Measurements from ENCODE around the gene PAFAH1B1. TPM values are rescaled to one million over a fixed set of nuclear protein-coding genes. Genes with fewer than 3 reads are reported as not detected.

The PAFAH1B1 gene
- total RNA-seq, 2 experiments from 2014 or later, result 120 to 123 TPM

GRCh38 chr17:2549392-2550211 lies 43.9 kb upstream of the PAFAH1B1 start:
- Histone ChIP-seq H3K27me3 (ENCODE audit: control insufficient read depth in 1 of 2, insufficient read depth in 2 of 2, low read length in 2 of 2) (no peaks in the 10 kb centered on the region), H3K36me3 (ENCODE audit: insufficient read depth, low read length) (no peaks in the 10 kb centered on the region), H3K9me3 (ENCODE audit: control insufficient read depth in 1 of 2, insufficient read depth in 1 of 2, low read length in 2 of 2) (no peaks in the 10 kb centered on the region), H3K27ac (ENCODE audit: low read depth in 1 of 2, low read length in 2 of 2) (no peak overlapping the region), H3K4me1 (ENCODE audit: insufficient read depth, low read length) (no peaks in the 10 kb centered on the region), H3K4me3 (ENCODE audit: low read length) (no peak overlapping the region)
- intact Hi-C loops (cut with DNase I, micrococcal nuclease), result no loop called here
- Mint-ChIP-seq H3K27ac (no peak overlapping the region), H3K4me1 (ENCODE audit: low read depth) (no peaks in the 10 kb centered on the region), H3K9me3 (no peaks in the 10 kb centered on the region), H3K4me3 (no peak overlapping the region), H3K27me3 (peaks cover 9% of the 10 kb centered on the region), H3K36me3 (ENCODE audit: low read depth) (no peaks in the 10 kb centered on the region)
- ATAC-seq (ENCODE audit: poor library complexity) (no peak), DNase-seq (no peak)
- TF ChIP-seq, protein P1, sequence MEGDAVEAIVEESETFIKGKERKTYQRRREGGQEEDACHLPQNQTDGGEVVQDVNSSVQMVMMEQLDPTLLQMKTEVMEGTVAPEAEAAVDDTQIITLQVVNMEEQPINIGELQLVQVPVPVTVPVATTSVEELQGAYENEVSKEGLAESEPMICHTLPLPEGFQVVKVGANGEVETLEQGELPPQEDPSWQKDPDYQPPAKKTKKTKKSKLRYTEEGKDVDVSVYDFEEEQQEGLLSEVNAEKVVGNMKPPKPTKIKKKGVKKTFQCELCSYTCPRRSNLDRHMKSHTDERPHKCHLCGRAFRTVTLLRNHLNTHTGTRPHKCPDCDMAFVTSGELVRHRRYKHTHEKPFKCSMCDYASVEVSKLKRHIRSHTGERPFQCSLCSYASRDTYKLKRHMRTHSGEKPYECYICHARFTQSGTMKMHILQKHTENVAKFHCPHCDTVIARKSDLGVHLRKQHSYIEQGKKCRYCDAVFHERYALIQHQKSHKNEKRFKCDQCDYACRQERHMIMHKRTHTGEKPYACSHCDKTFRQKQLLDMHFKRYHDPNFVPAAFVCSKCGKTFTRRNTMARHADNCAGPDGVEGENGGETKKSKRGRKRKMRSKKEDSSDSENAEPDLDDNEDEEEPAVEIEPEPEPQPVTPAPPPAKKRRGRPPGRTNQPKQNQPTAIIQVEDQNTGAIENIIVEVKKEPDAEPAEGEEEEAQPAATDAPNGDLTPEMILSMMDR (IDR thresholded peaks at IDR 0.05), result no peak
- ChIA-PET POLR2A (no interaction called here), CTCF (no interaction called here)

DNA sequence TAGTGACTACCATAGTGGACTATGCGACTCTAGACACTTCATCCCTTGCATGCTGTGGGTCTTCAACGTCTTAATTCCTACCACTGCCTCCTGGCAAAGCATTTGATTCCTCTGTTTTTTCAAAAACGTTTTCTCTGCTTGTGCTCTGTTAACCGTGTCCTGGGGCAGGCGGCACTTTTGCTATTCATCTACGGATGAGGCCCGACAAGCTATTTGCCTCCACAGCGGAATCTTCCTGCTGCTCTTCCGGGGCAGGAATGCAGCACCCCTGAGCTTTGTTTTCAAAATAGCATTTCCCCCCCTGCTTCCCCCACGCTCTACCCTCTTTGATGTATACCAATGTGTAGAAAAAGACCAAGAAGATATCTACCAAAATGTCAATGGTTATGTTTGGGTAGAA lies 42.0 kb upstream of the PAFAH1B1 start:
- Histone ChIP-seq H3K4me1 (ENCODE audit: insufficient read depth, low read length) (no peaks in the 10 kb centered on the region), H3K9me3 (ENCODE audit: control insufficient read depth in 1 of 2, insufficient read depth in 1 of 2, low read length in 2 of 2) (no peaks in the 10 kb centered on the region), H3K27me3 (ENCODE audit: control insufficient read depth in 1 of 2, insufficient read depth in 2 of 2, low read length in 2 of 2) (no peaks in the 10 kb centered on the region), H3K27ac (ENCODE audit: low read depth in 1 of 2, low read length in 2 of 2) (no peak overlapping the region), H3K36me3 (ENCODE audit: insufficient read depth, low read length) (no peaks in the 10 kb centered on the region), H3K4me3 (ENCODE audit: low read length) (no peak overlapping the region)
- TF ChIP-seq, protein P1 (IDR thresholded peaks at IDR 0.05), result no peak
- H3K4me1 Mint-ChIP-seq (ENCODE audit: low read depth), result no peaks in the 10 kb centered on the region
- ChIA-PET CTCF (no interaction called here), POLR2A (no interaction called here)
- no peak overlapping the region for H3K27ac Mint-ChIP-seq
- intact Hi-C loops (cut with DNase I, micrococcal nuclease), result no loop called here
- DNase-seq (no peak), ATAC-seq (ENCODE audit: poor library complexity) (no peak)
- H3K36me3 Mint-ChIP-seq (ENCODE audit: low read depth), result no peaks in the 10 kb centered on the region
- H3K9me3 Mint-ChIP-seq, result no peaks in the 10 kb centered on the region
- peaks cover 9% of the 10 kb centered on the region for H3K27me3 Mint-ChIP-seq
- no peak overlapping the region for H3K4me3 Mint-ChIP-seq

GRCh38 chr17:2551928-2552327 lies 41.5 kb upstream of the PAFAH1B1 start:
- Mint-ChIP-seq H3K4me3 (no peak overlapping the region), H3K36me3 (ENCODE audit: low read depth) (no peaks in the 10 kb centered on the region), H3K27ac (no peak overlapping the region), H3K9me3 (no peaks in the 10 kb centered on the region), H3K27me3 (peaks cover 9% of the 10 kb centered on the region), H3K4me1 (ENCODE audit: low read depth) (no peaks in the 10 kb centered on the region)
- no peak for ATAC-seq (ENCODE audit: poor library complexity)
- Histone ChIP-seq H3K4me1 (ENCODE audit: insufficient read depth, low read length) (no peaks in the 10 kb centered on the region), H3K27me3 (ENCODE audit: control insufficient read depth in 1 of 2, insufficient read depth in 2 of 2, low read length in 2 of 2) (no peaks in the 10 kb centered on the region), H3K36me3 (ENCODE audit: insufficient read depth, low read length) (no peaks in the 10 kb centered on the region), H3K9me3 (ENCODE audit: control insufficient read depth in 1 of 2, insufficient read depth in 1 of 2, low read length in 2 of 2) (no peaks in the 10 kb centered on the region), H3K27ac (ENCODE audit: low read depth in 1 of 2, low read length in 2 of 2) (no peak overlapping the region), H3K4me3 (ENCODE audit: low read length) (no peak overlapping the region)
- intact Hi-C loops (cut with DNase I, micrococcal nuclease), result no loop called here
- TF ChIP-seq, protein P1 (IDR thresholded peaks at IDR 0.05), result no peak
- ChIA-PET POLR2A (no interaction called here), CTCF (interaction anchor here (0.6 kb wide), 1 partner anchor 135 kb away, joined by 3 read pairs; no protein-coding TSS in a partner anchor)
- DNase-seq, result no peak
